ENCODE results near the gene EXOC6B. TPM values are rescaled to one million over a fixed set of nuclear protein-coding genes. Genes with fewer than 3 reads are reported as not detected.

EXOC6B gene
- total and polyA plus RNA-seq, 10 of the 15 experiments (the other 5 are each of a cell fraction or from before 2014, with no cell fraction given), result 0.23 to 2.2 (median 1.2) TPM

GRCh38 chr2:72849138-72849462 is 23.3 kb upstream of the EXOC6B start (continued):
- no peak for TF ChIP-seq PRDM15 (CRISPR knock-in tag; IDR thresholded peaks at IDR 0.05)
- TF ChIP-seq SPI1 (IDR thresholded peaks at IDR 0.05; ENCODE audit: borderline replicate concordance, insufficient read depth, low read depth, low read length), result no peak
- TF ChIP-seq IKZF1 (conservative IDR thresholded peaks at IDR 0.05), result no peak
- TF ChIP-seq USF2 (IDR thresholded peaks at IDR 0.05; ENCODE audit: borderline replicate concordance, low read depth, low read length), result no peak
- TF ChIP-seq ZNF384 (IDR thresholded peaks at IDR 0.05; ENCODE audit: borderline replicate concordance, low read depth, low read length), result no peak

- Histone ChIP-seq H3K27me3 (replicated peaks in 1 of 2; ENCODE audit: control insufficient read depth in 2 of 2, insufficient read depth in 2 of 2, low read length in 1 of 2) (peaks cover 2 to 3% of the 10 kb centered on the region in 2 experiments; a peak in 2 of 4 replicates), H3K9me3 (replicated peaks; ENCODE audit: control insufficient read depth, insufficient read depth, low read length) (no peaks in the 10 kb centered on the region), H3K4me2 (ENCODE audit: control insufficient read depth, insufficient read depth) (no peak overlapping the region), H2AFZ (ENCODE audit: control insufficient read depth, low read depth, low read length) (no peak overlapping the region), H3K36me3 (ENCODE audit: control insufficient read depth in 2 of 2, insufficient read depth in 2 of 2, low read length in 1 of 2) (no peaks in the 10 kb centered on the region), H3K9ac (ENCODE audit: control insufficient read depth, insufficient read depth, low read length) (no peak overlapping the region), H3K4me3 (no peak overlapping the region), H4K20me1 (ENCODE audit: control insufficient read depth, insufficient read depth) (no peaks in the 10 kb centered on the region), H3K4me1 (ENCODE audit: control insufficient read depth, insufficient read depth, low read length) (peaks cover 7% of the 10 kb centered on the region; the same call in 1 of the 2 replicates), H3K79me2 (ENCODE audit: control insufficient read depth, insufficient read depth, low read length) (no peaks in the 10 kb centered on the region), H3K27ac (ENCODE audit: control insufficient read depth, insufficient read depth) (no peak overlapping the region)
- RAD21 ChIA-PET (ENCODE audit: unreplicated experiment), result no interaction called here
- DNase-seq (ENCODE audit: low read depth, low spot score), result no peak
- SMC1A ChIA-PET (ENCODE audit: uncharacterized antibody, unreplicated experiment), result no interaction called here
- 7% methylated on average over 3 of the region's 3 CpGs for WGBS (ENCODE audit: insufficient coverage, insufficient replicate concordance, low lambda C conversion rate, missing lambda C conversion rate)
- intact Hi-C loops (cut with micrococcal nuclease; ENCODE audit: unreplicated experiment), result no loop called here
- POLR2A ChIA-PET, result no interaction called here
- no peak for FAIRE-seq
- no peak for ATAC-seq
- no TSS peak for BruUV-seq (replicated peaks)
- CTCF ChIA-PET, result no interaction called here
- in situ Hi-C loops (cut with MboI), result no loop called here
- TF ChIP-seq NFYA (IDR thresholded peaks at IDR 0.05; ENCODE audit: borderline replicate concordance, low read depth, low read length) (no peak), MTA3 (IDR thresholded peaks at IDR 0.05; ENCODE audit: borderline replicate concordance, low read length) (no peak), HDAC2 (IDR thresholded peaks at IDR 0.05) (no peak), BCL3 (IDR thresholded peaks at IDR 0.05; ENCODE audit: borderline replicate concordance, insufficient read depth, low read depth, low read length, poor library complexity, severe bottlenecking) (no peak), RFX5 (IDR thresholded peaks at IDR 0.05; ENCODE audit: low read depth, low read length) (no peak), HSF1 (IDR thresholded peaks at IDR 0.05; ENCODE audit: low read depth, low read length) (no peak), BACH1 (IDR thresholded peaks at IDR 0.05; ENCODE audit: borderline replicate concordance) (no peak), LARP7 (IDR thresholded peaks at IDR 0.05) (no peak), NR2C1 (IDR thresholded peaks at IDR 0.05) (no peak), SPI1 (IDR thresholded peaks at IDR 0.05; ENCODE audit: borderline replicate concordance, insufficient read depth, low read depth, low read length) (no peak), FOXM1 (IDR thresholded peaks at IDR 0.05; ENCODE audit: low read depth, low read length) (no peak), RBBP5 (conservative IDR thresholded peaks at IDR 0.05) (no peak)
Observed at GRCh38 chr2:72848436-72849137, 22.8 kb upstream of the EXOC6B start.

Measured in GM12878 (cell line).